ENCODE results near the gene MYO3B.
"Not testable (repeated sequence)": the region's sequence is repeated elsewhere in the genome, so short reads cannot be mapped to it uniquely, and the experiment has no call there.

The MYO3B gene

DNA sequence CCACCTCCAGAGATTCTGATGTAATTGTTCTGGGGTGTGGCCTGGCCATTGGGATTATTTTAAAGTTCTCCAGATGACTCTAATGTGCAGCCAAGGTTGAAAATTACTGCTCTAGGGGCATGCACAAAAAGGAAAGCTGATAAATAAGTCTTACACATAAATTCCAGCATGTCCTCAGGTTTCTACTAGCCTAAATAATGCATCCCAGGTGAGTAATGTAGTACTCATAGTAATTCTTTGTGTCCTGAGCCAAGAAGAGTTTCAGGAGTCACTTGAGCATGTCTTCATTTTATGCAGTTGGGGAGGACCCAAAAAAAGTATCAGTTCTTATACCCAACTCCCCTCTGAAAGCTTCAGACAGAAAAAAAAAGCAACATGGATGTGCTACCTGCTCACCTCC is 407.1 kb downstream of the MYO3B start:
- DNase-seq, result no peak

DNA sequence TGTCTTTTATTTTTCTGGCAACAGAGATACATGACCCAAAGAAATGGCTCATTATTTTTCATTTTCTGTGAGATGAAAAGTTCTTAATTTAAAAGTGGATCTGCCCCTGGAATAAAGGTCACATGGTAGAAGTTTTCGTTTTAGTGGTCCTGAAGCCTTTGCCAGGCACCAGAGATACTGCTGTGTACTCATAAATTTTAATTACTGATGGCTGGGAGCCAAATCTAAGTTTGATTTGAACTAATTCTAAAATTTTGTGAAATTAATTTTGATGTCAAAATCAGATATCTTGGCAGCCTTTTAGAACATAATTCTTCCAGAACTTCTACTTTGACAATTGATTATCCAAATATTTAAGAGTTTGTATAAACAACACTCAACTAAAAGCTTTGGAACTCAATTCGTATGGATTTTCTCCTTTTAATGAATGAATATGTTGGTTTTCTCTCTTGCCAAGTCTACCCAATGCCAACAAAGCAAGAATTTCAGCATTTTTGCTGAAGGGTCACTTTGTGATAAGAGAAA is 408.7 kb downstream of the MYO3B start:
- DNase-seq, result no peak

DNA sequence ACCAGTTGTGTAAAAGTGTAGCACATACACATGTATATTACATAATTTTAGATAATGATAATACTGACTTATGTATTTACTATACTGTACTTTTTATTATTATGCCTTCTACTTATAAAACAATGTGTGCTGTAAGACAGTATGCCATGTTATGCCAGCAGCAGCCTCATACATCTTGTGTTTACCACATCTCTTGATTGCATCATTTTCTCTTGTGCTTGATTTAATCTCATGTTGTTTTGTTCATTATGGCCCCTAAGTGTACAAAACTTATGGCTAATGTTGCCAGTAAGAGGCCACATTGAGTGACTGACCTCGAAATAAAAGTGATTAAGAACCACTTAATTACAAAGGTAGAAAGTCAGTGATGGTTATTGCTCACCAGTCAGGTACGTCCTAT is 409.2 kb downstream of the MYO3B start:
- no peak for DNase-seq

DNA sequence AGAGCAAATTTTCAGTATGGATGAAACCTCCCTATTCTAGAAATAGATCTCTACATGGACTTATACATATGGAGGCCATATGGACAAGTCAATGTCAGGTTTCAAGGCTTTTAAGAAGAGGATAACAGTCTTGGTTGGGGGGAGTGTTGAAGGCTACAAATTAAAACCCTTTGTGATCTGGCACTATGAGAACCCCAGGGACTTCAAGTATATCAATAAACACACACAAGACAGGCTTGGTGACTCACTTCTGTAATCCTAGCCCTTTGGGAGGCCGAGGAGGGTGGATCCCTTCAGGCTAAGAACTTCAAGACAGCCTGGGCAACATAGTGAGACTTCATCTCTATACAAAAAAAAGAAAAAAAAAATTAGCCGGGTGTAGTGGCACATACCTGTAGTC is 410.0 kb downstream of the MYO3B start:
- DNase-seq, result no peak

DNA sequence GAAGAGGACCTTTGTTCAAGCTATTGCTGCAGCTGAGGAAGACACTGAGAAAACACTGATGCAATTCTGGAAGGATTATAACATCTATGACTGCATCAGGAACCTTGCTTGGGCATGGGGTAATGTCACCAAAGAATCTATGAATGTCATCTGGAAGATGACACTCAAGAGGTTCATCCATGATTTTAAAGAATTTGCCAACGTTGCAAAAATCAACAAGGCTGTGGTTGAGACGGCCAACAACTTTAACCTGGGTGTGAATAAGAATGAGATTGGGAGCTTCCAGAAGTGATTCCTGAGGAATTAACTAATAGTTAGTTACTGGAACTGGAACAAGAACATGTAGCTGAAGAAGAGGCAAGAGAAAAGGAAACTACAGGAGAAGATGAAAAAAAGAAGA is 410.8 kb downstream of the MYO3B start:
- DNase-seq, result no peak

DNA sequence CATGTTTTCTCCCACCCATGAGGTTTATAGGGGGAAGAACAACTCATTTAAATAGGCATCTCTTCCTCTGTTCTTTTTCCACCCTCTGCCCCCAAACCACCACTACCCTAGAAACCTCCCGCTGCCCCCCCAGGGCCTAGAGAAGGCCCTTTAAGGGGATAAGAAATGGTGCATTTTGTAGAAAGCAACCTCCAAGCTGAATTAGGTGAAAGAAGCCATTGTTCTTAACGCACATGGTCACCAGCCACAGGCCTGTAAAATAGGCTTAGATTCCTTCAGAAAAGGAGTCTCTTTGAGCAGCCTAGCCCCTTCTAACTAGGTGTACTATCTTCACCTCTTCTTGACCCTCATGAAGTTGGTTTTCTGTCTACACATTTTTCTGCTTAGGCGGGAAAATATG is 418.6 kb downstream of the MYO3B start:
- no peak for DNase-seq

DNA sequence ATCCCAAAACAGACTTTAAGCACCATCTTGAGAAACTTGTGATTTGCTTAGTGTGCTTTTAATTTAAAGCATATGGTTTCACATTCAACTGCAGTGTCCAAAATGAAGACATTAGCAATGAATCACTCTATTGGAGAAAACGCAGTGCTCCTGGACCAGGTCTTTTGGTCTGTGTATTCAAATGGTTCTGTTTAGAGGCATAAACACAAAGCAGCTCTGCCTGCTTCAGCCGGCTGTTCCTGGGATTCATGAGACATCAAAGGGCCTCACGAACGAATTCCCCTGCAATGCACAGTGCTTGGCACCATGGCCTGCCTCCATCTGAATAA is 420.1 kb downstream of the MYO3B start:
- DNase-seq, result no peak

DNA sequence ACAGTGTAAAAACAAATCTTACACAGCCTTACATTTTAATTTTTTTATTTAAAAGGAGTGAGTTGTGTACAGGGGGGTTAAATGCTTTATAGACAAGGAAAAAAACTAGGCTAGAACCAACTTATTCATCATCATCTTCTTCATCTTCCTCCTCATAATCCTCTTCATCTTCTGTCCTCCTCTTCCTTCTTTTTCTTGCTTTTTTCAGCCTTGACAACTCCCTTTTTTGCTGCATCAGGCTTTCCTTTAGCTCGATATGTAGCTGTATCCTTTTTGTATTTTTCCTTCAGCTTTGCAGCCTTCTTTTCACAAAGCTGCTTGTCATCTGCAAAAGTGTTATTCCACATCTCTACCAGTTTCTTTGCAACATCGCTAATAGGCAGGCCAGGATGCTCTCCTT is 423.5 kb downstream of the MYO3B start:
- DNase-seq, result no peak

DNA sequence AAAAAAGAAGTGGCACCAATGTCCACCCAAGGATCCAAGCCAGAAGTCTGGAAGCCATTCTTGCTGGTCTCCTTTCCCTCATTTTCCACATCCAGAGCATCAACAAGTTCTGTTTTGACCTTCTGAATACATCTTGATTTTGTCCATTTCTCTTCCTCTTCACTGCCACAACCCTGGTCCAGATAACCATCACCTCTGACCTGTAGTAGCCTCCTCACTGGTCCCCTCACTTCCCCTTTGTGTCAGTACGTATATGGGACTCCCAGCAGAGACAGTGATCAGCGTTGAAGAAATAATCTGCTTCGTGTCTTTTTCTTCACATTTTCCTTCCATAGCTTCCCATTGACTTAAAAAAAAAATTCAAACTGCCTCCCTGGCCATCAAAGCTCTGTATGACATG is 427.9 kb downstream of the MYO3B start:
- no peak for DNase-seq

DNA sequence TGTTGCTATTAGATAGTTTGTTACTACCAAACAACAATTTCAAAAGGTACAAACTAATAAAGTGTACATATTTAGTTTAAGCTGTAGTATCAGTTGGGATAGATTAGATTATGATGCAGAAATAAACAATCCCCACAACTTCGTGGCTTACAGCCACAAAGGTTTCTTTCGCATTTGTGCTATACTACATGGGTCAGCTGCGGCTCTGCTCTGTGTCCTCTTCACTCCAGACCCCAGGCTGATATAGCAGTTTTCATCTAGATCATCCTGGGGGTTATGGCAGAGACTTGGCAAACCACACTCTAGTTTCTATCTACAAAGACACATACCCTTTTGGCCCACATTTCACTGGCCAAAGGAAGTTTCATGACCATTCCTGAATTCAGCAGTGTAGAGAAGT is 429.2 kb downstream of the MYO3B start:
- no peak for DNase-seq

DNA sequence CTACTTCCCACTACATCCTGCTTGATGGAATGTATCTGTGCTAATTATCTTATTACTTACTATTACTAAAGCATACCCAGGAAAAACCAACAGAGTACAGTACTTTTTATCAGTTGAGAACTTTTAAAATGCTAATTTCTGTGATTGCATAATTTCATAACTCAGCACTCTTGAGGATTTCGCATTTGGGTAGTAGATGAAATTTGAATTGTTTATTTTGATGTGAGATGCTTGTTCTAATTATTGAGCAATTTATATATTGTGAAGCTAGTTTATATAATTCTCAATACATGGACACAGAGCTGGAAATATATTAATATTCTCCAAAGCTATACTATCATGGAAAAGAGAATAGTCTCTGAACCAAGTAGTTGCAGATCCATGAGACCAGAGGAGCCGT is 432.7 kb downstream of the MYO3B start:
- DNase-seq, result no peak

DNA sequence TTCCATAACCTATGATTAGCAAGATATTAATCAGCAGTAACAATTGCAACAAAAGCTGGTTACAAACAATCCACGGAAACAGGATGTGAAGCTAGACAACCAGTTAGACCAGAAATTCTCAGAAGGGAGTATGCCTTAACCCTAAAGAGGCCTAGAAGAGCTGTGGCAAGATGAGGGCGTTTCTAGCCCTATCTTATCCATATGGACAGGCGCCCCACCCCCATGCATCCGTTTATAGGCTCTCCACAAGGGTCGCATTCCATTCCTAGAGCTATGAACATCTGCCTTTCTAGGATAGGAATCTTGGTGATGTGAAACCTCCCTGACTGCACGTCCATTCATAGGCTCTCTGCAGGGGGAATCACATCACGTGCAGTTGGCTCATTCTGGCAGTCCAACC is 441.0 kb downstream of the MYO3B start:
- DNase-seq, result not testable (repeated sequence)

DNA sequence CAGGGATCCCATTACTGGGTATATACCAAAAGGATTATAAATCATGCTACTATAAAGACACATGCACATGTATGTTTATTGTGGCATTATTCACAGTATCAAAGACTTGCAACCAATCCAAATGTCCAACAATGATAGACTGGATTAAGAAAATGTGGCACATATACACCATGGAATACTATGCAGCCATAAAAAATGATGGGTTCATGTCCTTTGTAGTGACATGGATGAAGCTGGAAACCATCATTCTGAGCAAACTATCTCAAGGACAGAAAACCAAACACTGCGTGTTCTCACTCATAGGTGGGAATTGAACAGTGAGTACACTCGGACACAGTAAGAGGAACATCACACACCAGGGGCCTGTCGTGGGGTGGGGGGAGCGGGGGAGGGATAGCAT is 457.1 kb downstream of the MYO3B start:
- not testable (repeated sequence) for DNase-seq

DNA sequence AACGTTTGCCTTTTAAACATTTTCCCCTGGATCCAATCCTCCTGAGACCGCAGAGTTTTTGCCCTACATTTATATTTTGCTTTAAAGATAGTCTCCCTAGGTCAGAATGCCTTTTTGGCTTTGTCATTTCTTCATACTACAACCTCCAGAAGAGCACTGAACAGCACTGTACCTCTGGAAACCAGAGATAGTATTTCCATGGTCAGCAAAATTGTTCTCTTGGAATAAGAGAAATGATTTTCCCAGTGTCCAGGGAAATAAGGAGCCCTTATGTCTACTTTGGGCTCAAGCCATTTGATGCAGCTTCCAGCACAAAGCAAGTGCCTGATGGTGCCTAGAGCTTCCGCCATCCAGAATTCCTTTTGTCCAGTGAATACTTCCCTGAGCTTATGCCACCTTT is 461.7 kb downstream of the MYO3B start:
- DNase-seq, result no peak

DNA sequence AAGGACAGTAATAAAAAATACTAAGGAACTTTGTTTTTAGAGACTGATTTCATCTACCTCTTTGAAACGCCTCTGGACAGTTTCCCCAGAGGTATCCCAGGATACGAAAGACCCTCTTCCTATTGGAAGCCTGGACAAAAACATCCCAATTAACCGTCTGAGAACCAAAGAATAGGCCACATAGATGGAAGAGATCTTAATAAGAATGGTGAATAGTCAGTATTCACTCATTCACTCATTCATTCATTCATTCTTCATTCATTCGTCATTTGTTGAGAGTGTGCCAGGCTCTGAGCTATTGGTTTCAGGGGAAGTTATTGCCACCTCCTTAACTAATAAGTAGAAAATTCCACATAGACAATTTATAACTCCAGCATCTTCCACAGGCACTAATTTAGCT is 464.0 kb downstream of the MYO3B start:
- DNase-seq, result no peak

DNA sequence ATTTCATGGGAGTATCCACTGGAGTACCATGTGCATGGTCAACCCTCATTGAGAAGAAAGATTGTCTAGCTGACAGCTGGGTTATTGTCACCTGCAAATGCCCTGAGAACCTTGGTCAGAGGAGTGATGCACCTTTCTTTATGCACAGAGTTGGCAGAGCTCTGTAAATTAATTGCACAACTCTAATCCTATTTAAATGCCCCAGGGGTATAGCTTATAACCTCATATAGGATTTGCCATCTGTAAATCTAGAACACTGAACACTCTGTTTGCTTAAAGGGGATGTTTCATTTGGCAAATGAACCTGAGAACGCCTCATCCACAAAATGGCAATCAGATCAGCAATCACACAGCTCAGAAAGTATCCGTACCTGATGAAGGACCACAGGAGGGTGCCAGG is 465.4 kb downstream of the MYO3B start:
- no peak for DNase-seq

DNA sequence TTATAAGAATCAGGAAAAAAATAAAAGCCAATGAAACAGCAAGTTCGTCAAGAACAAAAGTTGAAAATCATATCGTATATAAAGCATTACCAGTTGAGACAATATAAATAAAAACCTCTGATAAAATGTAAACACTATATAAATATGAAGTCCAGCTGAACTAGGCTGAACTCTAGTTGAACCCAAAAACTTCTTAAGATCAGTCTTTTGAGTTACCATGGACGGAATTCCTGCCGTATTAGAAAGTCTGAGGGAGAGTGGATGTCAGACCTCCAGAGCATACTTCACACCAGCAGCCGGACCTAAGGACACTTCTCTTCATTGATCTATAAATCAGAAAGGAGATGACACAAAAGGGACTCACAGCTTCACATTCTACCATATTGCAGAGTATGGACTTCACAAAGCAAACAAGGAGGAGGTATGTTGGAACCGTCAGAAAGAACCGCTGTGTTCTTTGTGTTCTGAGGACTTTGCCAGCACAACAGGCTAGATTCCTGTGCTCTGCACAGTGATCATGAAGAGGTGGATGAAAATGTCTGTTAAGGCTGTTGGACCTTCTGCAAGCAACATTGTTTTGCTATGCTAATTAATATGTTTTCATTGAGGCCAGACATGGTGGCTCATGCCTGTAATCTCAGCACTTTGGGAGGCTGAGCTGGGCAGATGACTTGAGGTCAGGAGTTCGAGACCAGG is 469.9 kb downstream of the MYO3B start:
- no peak for DNase-seq

DNA sequence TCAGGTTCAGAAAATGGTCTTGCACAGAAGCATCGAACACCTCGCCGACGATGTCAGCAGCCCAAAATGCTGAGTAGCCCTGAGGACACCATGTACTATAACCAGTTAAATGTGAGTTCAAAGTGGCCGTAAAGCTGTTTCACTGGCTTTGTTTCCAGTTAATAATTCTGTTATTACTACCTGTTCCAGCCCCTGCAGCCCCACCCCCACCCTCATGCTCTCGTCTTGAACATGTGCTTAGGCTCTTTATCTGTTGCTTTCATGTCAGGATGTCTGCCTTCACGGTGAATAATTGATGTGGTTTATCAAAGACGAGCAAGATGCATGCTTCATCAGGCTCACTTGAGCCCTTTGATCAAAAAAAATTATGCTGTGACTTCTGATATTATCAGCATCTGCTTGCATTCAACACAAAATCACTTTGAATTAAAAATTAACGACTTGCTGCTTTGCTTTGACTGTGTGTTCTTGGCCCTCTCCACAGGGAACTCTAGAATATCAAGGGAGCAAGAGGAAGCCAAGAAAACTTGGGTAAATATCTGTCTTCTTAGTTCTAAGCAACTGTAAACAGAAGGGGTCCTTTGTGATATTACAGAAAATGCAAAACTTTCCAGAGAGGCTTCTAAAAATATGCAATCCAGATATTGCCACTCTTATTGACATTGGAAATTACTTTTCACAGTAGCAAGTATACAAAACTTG is 473.8 kb downstream of the MYO3B start:
- DNase-seq, result no peak

DNA sequence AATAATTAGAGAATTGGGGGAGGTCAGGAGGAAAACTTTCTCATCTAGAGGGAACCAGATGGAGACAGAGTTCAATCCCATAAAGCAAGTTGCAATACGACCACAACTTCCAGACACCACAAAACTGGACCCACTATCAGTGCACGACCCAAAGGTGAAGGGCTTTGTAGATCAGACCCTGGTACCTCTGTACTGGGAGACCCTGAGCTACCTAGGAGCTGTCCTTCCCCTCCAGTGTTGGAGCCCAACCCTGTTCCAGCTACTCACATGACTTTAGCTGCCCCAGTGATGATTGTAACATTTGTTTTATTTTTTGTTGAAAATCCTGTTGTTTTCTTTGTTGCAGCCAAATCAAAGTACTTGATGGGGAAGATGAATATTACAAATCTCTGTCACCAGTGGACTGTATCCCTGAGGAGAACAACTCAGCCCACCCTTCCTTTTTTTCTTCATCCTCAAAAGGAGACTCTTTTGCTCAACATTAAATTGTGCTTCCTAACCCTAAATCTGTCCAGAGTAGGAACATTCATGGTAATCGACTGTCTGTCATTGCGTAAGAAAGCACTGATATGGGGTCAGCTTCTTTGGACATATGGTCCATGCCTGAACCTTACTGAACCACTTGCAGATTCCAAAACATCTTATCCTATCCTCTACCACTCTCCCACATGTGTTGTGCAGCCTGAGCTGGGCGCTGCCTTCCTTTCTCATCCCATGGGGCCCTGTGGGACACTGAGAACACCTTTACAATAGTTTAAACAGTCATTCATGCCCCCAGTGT is 474.9 kb downstream of the MYO3B start:
- DNase-seq, result no peak

DNA sequence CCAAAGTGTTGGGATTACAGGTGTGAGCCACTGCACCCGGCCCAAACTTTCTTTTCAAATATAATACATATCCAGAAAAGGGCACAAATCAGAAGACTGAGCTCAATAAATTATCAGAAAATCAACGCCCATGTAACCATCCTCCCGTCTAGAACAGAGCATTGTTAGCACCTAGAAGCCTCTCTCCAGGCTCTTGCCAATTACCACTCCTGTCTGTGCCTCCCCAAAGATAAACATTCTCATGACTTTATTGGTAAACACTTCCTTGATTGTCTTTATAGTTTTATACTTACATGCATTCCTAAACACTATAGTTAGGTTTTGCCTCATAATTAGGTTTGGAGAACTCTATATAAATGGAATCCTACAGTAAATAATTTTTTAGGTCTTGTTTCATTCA is 478.7 kb downstream of the MYO3B start:
- DNase-seq, result no peak

DNA sequence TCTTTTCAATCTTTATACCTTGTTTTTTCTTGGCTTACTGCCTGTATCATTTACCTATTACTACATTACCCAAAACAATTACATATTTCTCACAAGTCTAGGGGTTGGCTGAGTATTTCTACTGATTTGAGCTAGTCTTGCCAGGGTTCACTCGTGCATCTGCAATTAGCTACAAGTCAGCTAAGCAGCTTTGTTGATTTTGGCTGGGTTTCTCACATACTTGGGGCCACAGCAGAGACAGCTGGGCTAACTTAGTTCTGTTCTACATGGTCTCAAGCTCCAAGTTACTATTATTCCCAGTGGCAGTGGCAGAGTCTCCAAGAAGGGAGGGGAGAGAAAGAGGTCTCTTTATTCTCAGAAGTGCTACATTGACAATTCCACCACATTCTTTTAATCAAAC is 482.5 kb downstream of the MYO3B start:
- no peak for DNase-seq

DNA sequence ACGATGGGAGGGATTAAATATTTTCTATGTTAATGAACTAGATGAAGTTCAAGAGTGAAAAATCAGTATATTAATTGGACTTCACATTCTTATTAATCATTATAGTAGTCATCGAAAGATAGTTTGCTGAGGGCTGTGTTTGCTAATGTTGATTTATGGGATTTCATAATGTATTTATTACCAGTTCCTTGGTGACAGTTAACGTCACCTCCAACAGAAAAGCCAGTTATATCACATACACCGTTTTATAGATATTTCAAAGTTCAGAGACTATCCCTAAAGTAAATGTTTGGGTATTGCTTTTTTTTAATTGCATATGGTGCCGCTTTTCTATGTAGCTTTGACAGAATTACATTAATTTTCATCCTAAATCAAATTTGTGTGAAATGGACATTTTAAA is 487.8 kb downstream of the MYO3B start:
- no peak for DNase-seq

DNA sequence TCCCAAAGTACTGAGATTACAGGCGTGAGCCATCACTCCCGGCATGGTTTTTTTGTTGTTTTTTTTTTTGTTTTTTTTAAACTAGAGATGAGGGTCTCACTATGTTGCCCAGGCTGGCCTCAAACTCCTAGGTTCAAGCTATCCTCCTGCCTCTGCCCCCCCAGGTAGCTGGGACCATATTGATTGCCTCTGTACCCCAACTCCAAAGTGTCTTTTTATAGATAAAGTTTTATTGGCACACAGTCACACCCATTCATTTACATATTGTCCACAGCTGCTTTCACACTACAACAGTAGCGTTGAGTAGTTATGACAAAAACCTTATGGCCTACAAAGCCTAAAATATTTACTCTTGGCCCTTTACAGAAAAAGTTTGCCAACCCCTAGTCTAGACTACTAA is 492.0 kb downstream of the MYO3B start:
- no peak for DNase-seq

DNA sequence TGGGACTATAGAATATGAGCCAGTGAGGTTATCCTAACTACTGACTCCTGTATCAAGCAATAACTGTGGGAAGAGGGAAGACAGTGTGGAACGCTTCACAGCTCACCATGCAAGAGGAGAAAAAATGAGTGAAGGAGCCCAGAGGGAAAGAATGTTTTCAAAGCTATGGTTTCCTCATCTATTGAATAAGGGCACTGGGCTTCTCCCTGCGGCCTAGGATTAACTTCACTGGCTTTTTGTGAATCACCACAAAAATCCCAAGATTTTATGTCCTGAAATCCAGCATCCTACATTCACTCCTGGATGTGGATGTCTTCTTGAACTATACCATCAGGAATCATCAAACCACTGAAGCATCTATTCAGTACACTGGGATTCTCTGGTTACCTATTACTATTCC is 492.7 kb downstream of the MYO3B start:
- no peak for DNase-seq
